DOHH2 (cell line): Measurements from ENCODE around the gene GPATCH8.

Source experiments
- EZH2phosphoT487 ChIP-seq: fragments of 200-600 bp; sonication (generic); IDR thresholded peaks from 2 replicates; pipeline ENCODE4 v1.6.1; 2017; ENCODE audit warnings: borderline replicate concordance, mild to moderate bottlenecking, antibody characterized with exemption, low read length, moderate library complexity, mixed read lengths
- TF ChIP-seq, protein P1 (sequence below): fragments of 200-600 bp; sonication (generic); IDR thresholded peaks from one replicate; pipeline ENCODE4 v1.5.1; 2014; ENCODE audit warnings: antibody characterized with exemption, mild to moderate bottlenecking, low read depth, low read length; ENCODE audit not compliant: poor library complexity, severe bottlenecking

DNA sequence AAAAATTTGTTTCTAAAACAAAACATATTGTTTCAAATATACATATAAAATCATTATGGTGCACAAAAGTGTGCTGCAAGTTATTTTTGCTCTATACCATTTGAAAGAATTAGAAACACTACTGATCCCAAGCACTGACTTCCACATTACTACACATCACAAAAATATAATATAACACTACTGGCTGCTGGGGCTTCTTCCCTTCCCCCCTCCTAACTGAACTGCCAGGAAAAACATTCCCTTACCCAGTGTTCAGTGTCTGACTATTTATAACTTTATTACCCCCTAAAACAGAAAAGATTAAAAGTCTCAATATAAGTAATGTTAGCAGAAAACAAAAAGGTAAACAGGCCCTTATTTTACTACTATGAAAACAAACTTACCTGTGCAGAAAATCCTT lies 36.9 kb downstream of the GPATCH8 start:
- TF ChIP-seq, protein P1, sequence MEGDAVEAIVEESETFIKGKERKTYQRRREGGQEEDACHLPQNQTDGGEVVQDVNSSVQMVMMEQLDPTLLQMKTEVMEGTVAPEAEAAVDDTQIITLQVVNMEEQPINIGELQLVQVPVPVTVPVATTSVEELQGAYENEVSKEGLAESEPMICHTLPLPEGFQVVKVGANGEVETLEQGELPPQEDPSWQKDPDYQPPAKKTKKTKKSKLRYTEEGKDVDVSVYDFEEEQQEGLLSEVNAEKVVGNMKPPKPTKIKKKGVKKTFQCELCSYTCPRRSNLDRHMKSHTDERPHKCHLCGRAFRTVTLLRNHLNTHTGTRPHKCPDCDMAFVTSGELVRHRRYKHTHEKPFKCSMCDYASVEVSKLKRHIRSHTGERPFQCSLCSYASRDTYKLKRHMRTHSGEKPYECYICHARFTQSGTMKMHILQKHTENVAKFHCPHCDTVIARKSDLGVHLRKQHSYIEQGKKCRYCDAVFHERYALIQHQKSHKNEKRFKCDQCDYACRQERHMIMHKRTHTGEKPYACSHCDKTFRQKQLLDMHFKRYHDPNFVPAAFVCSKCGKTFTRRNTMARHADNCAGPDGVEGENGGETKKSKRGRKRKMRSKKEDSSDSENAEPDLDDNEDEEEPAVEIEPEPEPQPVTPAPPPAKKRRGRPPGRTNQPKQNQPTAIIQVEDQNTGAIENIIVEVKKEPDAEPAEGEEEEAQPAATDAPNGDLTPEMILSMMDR, result no peak
- no peak for TF ChIP-seq EZH2phosphoT487
